Osteoblast (primary cell): ENCODE results near the gene HDAC4. TPM values are rescaled to one million over a fixed set of nuclear protein-coding genes. Genes with fewer than 3 reads are reported as not detected.

ENCODE experiments used
- DNase-seq: peaks from one replicate; pipeline ENCODE4 v3.0.0; 2011; ENCODE audit warnings: low spot score, mixed read lengths; ENCODE audit not compliant: insufficient read length; ENCODE audit errors: missing footprints
- H2AFZ ChIP-seq: 2 replicates; pipeline ENCODE4 v1.6.0; 2011; ENCODE audit warnings: mild to moderate bottlenecking, low read length
- H3K27ac ChIP-seq: 2 replicates; pipeline ENCODE4 v1.5.1; 2011; ENCODE audit warnings: mild to moderate bottlenecking, low read depth, low read length, moderate library complexity
- H3K27me3 ChIP-seq: 2 replicates; pipeline ENCODE4 v1.6.0; 2012; ENCODE audit warnings: mild to moderate bottlenecking, control low read depth, inconsistent platforms, low read length, moderate library complexity; ENCODE audit not compliant: insufficient read depth
- H3K36me3 ChIP-seq: 2 replicates; pipeline ENCODE4 v1.5.1; 2011; ENCODE audit warnings: mild to moderate bottlenecking, low read length, control low read depth, moderate library complexity; ENCODE audit not compliant: insufficient read depth
- H3K4me1 ChIP-seq: 2 replicates; pipeline ENCODE4 v1.5.1; 2011; ENCODE audit warnings: mild to moderate bottlenecking, low read length, control low read depth, moderate library complexity; ENCODE audit not compliant: insufficient read depth
- H3K4me2 ChIP-seq: 2 replicates; pipeline ENCODE4 v1.6.0; 2011; ENCODE audit warnings: mild to moderate bottlenecking, low read length; ENCODE audit not compliant: insufficient read depth
- H3K4me3 ChIP-seq: fragments of 200-600 bp; sonication (generic); 3 replicates; pipeline ENCODE4 v1.5.1; 2012; ENCODE audit warnings: mild to moderate bottlenecking, low read length, inconsistent platforms; ENCODE audit not compliant: insufficient read depth
- H3K79me2 ChIP-seq: 2 replicates; pipeline ENCODE4 v1.6.0; 2012; ENCODE audit warnings: mild to moderate bottlenecking, low read length, control low read depth, inconsistent platforms; ENCODE audit not compliant: insufficient read depth
- H3K9me3 ChIP-seq: 2 replicates; pipeline ENCODE4 v1.5.1; 2011; ENCODE audit warnings: low read depth, low read length, control low read depth
- H4K20me1 ChIP-seq: 2 replicates; pipeline ENCODE4 v1.6.0; 2012; ENCODE audit warnings: mild to moderate bottlenecking, low read length, control low read depth; ENCODE audit not compliant: insufficient read depth
- total RNA-seq: library from RNA; depleted of rRNA; stranded (reverse); fragments of >200 nt; gene quantifications from 2 replicates; pipeline ENCODE4 v1.2.3, GENCODE V29; 2012
- TF ChIP-seq, protein P1 (sequence below): IDR thresholded peaks from 2 replicates; pipeline ENCODE4 v1.5.1; 2011; ENCODE audit warnings: mild to moderate bottlenecking, low read depth, low read length, moderate library complexity; ENCODE audit errors: extremely low read depth

HDAC4 gene
- total RNA-seq, 1 donor = 30.8 TPM

DNA sequence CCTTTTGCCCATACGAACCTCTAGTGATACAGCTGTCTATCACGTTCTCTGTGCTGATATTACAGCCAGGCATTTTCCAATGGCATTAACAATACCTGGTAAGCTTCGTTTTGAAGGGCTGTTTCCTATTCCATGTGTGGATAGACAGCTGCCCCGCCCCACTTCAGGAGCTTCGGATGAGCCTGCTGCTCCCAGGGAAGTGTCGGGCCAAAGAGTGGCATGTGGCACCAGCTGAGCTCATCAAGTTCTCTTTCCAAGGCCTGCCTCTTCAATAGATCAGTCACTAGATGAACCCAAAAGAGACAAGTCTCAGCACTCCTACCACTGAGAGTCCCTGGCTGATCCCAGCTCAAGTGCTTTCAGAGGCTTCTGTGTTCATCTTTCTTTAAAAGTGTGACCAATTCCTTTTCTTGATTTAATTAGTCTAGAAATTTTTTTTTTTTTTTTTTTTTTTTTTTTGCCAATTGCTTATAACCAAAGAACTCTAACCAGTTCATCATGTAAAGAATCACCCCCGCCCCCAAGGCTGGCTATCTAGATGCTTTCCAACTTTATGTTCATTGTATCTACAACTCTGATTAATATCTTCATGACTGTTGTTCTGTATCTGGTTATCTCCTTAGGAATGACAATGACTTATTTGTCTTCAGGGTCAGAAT, 46.6 kb downstream of the HDAC4 start:
- no peak overlapping the region for H3K4me2 ChIP-seq
- H3K4me3 ChIP-seq = no peak overlapping the region
- TF ChIP-seq, protein P1, sequence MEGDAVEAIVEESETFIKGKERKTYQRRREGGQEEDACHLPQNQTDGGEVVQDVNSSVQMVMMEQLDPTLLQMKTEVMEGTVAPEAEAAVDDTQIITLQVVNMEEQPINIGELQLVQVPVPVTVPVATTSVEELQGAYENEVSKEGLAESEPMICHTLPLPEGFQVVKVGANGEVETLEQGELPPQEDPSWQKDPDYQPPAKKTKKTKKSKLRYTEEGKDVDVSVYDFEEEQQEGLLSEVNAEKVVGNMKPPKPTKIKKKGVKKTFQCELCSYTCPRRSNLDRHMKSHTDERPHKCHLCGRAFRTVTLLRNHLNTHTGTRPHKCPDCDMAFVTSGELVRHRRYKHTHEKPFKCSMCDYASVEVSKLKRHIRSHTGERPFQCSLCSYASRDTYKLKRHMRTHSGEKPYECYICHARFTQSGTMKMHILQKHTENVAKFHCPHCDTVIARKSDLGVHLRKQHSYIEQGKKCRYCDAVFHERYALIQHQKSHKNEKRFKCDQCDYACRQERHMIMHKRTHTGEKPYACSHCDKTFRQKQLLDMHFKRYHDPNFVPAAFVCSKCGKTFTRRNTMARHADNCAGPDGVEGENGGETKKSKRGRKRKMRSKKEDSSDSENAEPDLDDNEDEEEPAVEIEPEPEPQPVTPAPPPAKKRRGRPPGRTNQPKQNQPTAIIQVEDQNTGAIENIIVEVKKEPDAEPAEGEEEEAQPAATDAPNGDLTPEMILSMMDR = no peak
- no peak overlapping the region for H3K27ac ChIP-seq
- H4K20me1 ChIP-seq = peaks cover 3% of the 10 kb centered on the region
- no peaks in the 10 kb centered on the region for H3K36me3 ChIP-seq
- DNase-seq = no peak
- H3K79me2 ChIP-seq = peaks cover 4% of the 10 kb centered on the region
- no peak overlapping the region for H2AFZ ChIP-seq
- H3K4me1 ChIP-seq = peaks cover 6% of the 10 kb centered on the region
- H3K27me3 ChIP-seq = no peaks in the 10 kb centered on the region
- no peaks in the 10 kb centered on the region for H3K9me3 ChIP-seq

DNA sequence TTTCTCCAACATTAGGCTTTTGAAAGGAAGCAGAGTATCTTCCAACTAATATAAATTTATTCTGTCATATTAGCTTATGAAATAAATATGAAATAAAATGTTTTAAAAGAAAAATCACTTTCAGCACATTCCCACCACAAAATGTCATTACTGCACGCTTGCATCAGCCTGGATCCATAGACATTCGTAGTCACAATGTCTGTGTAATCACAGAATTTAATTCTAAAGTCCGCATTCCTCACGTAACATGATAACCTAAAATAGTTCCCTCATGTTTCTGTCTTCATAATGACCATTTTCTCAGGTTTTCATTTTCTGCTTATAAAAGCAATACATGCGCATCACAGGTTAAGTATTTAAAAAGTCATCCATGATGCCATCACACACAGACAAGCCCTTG, 47.1 kb downstream of the HDAC4 start:
- Histone ChIP-seq H3K4me1 (peaks cover 6% of the 10 kb centered on the region), H2AFZ (no peak overlapping the region), H3K36me3 (no peaks in the 10 kb centered on the region), H3K27ac (no peak overlapping the region), H3K27me3 (no peaks in the 10 kb centered on the region), H3K4me2 (no peak overlapping the region), H3K79me2 (peaks cover 3% of the 10 kb centered on the region), H3K4me3 (no peak overlapping the region), H4K20me1 (no peaks in the 10 kb centered on the region), H3K9me3 (no peaks in the 10 kb centered on the region)
- DNase-seq = no peak
- TF ChIP-seq, protein P1 = no peak

DNA sequence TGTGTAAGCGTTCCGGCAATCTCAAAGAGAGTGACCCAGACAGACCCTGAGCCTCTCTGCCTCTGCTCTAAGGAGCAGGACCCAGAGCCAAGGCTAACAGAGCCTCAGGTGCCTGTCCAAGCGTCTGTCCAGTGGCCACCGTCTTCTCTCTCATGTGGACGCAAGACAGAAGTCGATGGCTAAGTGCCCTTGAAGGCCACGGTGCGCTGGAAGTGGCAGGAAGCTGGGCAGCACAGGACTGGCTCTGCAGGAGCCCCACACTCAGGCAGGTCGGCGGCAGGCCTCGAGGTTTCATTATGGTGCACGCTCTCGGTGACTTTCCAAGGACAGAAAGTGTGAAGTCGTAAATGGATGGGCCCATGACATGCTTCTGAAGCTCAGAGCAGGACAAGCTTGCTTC, 49.1 kb downstream of the HDAC4 start:
- DNase-seq = no peak
- H3K27me3 ChIP-seq = no peaks in the 10 kb centered on the region
- no peak overlapping the region for H2AFZ ChIP-seq
- no peak overlapping the region for H3K4me3 ChIP-seq
- H3K36me3 ChIP-seq = no peaks in the 10 kb centered on the region
- H3K79me2 ChIP-seq = peaks cover 6% of the 10 kb centered on the region
- H3K27ac ChIP-seq = no peak overlapping the region
- TF ChIP-seq, protein P1 = no peak
- no peaks in the 10 kb centered on the region for H3K9me3 ChIP-seq
- H4K20me1 ChIP-seq = no peaks in the 10 kb centered on the region
- H3K4me1 ChIP-seq = peaks cover 10% of the 10 kb centered on the region
- no peak overlapping the region for H3K4me2 ChIP-seq

DNA sequence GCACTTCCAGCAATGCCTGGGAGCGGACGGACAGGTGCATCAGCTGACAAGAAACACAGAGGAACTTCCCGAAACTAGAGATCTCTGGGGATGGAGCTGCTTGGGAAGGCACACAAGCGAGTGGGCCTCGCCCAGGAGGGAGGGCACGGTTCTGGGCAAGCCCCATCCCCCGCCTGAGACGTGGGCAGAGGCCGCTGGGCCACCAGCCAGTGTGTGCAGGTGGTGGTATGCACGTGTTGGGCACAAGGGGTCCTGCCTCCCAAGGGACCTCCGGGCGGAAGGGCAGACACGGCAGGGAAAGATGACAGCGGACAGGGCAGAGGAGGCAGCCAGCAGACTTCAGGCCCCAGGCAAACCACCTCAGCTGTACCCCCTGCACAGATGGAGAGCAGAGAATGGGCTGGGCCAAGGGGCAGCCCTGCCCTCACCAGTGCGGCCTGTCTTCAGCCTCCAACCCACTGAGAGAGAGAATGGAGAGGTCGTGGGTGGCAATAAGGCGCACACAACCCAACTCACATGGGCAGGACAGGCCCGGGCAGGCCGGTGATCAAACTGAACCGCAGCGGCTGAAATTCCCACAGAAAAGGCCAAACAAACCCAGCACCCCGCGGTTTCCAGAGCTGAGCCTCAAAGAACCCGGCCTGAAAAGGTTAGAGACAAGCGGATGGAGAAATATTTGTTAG, 51.2 kb downstream of the HDAC4 start:
- H3K36me3 ChIP-seq = no peaks in the 10 kb centered on the region
- no peak for DNase-seq
- no peak overlapping the region for H3K4me2 ChIP-seq
- no peak overlapping the region for H2AFZ ChIP-seq
- no peaks in the 10 kb centered on the region for H3K27me3 ChIP-seq
- H3K9me3 ChIP-seq = no peaks in the 10 kb centered on the region
- H3K4me3 ChIP-seq = no peak overlapping the region
- H3K27ac ChIP-seq = no peak overlapping the region
- TF ChIP-seq, protein P1 = no peak
- H4K20me1 ChIP-seq = no peaks in the 10 kb centered on the region
- H3K4me1 ChIP-seq = peaks cover 4% of the 10 kb centered on the region
- peaks cover 16% of the 10 kb centered on the region for H3K79me2 ChIP-seq
